SK-N-SH (cell line): ENCODE measurements around the gene TM7SF2.

Source experiments
- EP300 ChIP-seq, 2 experiments: IDR thresholded peaks; 2 replicates each; pipeline versions ENCODE4 v1.4.0 to v1.6.1; 2012; ENCODE audit warnings: borderline replicate concordance in 1 of 2, low read depth in 1 of 2, low read length in 1 of 2
- GABPA ChIP-seq: IDR thresholded peaks from 2 replicates; pipeline ENCODE4 v1.4.0; 2012; ENCODE audit warnings: low read depth, mild to moderate bottlenecking
- POLR2AphosphoS5 ChIP-seq: IDR thresholded peaks from 2 replicates; pipeline ENCODE4 v1.6.1; 2012; ENCODE audit warnings: low read depth, low read length
- RCOR1 ChIP-seq: fragments of 150-350 bp; IDR thresholded peaks from 2 replicates; pipeline ENCODE4 v1.6.1; 2017; ENCODE audit warnings: antibody characterized with exemption, low read length
- SIN3A ChIP-seq: IDR thresholded peaks from 2 replicates; pipeline ENCODE4 v1.6.1; 2012; ENCODE audit warnings: low read depth, mild to moderate bottlenecking, low read length, moderate library complexity, borderline replicate concordance
- TAF1 ChIP-seq: IDR thresholded peaks from 2 replicates; pipeline ENCODE4 v1.6.1; 2012; ENCODE audit warnings: low read depth, mild to moderate bottlenecking, low read length, moderate library complexity, borderline replicate concordance
- TF ChIP-seq, protein P1 (sequence below): fragments of 200-600 bp; sonication (generic); IDR thresholded peaks from 2 replicates; pipeline ENCODE4 v1.6.1; 2017; ENCODE audit warnings: antibody characterized with exemption, mild to moderate bottlenecking, moderate library complexity
- TF ChIP-seq, protein P2 (sequence below): IDR thresholded peaks from 2 replicates; pipeline ENCODE4 v1.4.0; 2012; ENCODE audit warnings: low read depth
- TF ChIP-seq, protein P3 (sequence below): fragments of 150-350 bp; IDR thresholded peaks from 2 replicates; pipeline ENCODE4 v1.6.1; 2016; ENCODE audit warnings: mild to moderate bottlenecking, low read depth, low read length

DNA sequence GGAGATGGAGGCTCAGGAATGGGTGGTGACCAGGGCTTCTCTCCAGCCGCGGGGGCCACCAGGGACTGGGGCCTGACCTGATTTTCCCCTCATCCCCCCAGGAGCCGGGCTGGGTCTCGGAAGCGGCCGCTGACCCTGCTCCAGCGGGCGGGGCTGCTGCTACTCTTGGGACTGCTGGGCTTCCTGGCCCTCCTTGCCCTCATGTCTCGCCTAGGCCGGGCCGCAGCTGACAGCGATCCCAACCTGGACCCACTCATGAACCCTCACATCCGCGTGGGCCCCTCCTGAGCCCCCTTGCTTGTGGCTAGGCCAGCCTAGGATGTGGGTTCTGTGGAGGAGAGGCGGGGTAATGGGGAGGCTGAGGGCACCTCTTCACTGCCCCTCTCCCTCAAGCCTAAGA is 23.8 kb upstream of the TM7SF2 start:
- TF ChIP-seq, protein P1, sequence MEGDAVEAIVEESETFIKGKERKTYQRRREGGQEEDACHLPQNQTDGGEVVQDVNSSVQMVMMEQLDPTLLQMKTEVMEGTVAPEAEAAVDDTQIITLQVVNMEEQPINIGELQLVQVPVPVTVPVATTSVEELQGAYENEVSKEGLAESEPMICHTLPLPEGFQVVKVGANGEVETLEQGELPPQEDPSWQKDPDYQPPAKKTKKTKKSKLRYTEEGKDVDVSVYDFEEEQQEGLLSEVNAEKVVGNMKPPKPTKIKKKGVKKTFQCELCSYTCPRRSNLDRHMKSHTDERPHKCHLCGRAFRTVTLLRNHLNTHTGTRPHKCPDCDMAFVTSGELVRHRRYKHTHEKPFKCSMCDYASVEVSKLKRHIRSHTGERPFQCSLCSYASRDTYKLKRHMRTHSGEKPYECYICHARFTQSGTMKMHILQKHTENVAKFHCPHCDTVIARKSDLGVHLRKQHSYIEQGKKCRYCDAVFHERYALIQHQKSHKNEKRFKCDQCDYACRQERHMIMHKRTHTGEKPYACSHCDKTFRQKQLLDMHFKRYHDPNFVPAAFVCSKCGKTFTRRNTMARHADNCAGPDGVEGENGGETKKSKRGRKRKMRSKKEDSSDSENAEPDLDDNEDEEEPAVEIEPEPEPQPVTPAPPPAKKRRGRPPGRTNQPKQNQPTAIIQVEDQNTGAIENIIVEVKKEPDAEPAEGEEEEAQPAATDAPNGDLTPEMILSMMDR = no peak
- no peak for TF ChIP-seq TAF1
- no peak for TF ChIP-seq SIN3A
- no peak for TF ChIP-seq GABPA
- TF ChIP-seq, protein P2, sequence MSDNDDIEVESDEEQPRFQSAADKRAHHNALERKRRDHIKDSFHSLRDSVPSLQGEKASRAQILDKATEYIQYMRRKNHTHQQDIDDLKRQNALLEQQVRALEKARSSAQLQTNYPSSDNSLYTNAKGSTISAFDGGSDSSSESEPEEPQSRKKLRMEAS = no peak
- TF ChIP-seq EP300 (IDR thresholded peaks at IDR 0.05; ENCODE audit: borderline replicate concordance in 1 of 2, low read depth in 1 of 2, low read length in 1 of 2) = no peak
- TF ChIP-seq RCOR1 = no peak
- no peak for TF ChIP-seq POLR2AphosphoS5
- TF ChIP-seq, protein P3, sequence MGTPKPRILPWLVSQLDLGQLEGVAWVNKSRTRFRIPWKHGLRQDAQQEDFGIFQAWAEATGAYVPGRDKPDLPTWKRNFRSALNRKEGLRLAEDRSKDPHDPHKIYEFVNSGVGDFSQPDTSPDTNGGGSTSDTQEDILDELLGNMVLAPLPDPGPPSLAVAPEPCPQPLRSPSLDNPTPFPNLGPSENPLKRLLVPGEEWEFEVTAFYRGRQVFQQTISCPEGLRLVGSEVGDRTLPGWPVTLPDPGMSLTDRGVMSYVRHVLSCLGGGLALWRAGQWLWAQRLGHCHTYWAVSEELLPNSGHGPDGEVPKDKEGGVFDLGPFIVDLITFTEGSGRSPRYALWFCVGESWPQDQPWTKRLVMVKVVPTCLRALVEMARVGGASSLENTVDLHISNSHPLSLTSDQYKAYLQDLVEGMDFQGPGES = no peak
